SKM-1 treated with dmso at 0.1 percent for 144 hours (cell line): ENCODE measurements around the gene RNF169.
A peak's percentile ranks its signal among the peaks of the same experiment; 100 is the strongest.

ENCODE experiments used
- DNase-seq: peaks from one replicate; lab custom pipeline; 2025; ENCODE audit not compliant: unreplicated experiment; lab: John Stamatoyannopoulos, UW

RNF169 gene, protein sequence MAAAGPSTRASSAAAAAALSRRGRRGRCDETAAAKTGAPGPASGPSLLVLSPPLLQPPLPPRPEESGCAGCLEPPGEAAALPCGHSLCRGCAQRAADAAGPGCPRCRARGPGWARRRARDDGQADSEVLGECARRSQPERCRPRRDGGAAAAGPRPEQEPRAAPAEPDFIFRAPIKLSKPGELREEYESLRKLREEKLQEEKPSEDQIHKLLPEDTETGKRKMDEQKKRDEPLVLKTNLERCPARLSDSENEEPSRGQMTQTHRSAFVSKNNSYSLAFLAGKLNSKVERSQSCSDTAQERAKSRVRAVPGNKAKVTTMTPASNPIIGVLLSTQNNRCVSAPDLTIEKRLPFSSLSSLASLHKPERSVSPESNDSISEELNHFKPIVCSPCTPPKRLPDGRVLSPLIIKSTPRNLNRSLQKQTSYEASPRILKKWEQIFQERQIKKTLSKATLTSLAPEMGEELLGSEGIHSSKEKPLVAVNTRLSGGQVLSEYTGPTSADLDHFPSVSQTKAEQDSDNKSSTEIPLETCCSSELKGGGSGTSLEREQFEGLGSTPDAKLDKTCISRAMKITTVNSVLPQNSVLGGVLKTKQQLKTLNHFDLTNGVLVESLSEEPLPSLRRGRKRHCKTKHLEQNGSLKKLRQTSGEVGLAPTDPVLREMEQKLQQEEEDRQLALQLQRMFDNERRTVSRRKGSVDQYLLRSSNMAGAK

GRCh38 chr11:74748211-74749126 lies at the start of gene RNF169:
Gene RNF169, plus strand, starts transcription at chr11:74748849. Its CDS starts 32 bp downstream, at chr11:74748881.
- DNase-seq: peak; percentile 94

DNA sequence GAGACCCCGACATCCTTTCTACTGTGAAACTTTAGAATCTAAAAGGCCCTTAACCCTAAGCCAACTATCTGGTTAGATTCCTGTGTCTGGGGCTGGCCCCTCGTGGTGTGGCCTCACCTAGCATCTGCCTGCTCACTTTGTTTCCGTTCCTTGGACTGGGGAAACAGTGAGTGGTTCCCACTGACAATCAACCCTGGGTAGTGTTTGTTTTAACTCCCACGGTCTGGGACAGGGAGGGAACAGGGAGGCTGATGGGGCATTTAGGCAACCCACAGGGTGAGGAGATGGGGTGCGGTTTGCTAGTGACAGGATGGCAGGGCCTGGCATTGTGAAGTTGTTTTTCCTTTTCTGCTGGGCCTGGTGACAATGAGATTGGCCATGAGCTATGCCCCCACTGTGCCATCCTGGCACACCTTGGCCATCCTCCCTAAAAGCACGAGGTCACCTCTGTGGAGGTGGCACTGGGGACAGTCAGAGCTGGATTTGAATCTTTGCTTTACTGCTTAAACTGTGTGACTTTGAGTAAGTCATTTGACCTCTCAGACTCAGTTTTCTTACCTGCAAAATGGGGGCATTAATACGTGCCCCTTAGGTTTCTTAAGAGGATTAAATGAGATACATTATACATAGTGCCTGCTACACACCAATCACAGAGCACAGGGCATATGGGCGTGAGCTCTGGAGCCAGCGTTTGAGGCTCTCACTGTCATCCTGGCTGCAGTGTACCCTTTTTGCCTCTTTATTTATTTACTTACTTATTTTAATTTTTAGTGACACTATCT lies 48.8 kb upstream of the RNF169 start:
- DNase-seq: no peak

DNA sequence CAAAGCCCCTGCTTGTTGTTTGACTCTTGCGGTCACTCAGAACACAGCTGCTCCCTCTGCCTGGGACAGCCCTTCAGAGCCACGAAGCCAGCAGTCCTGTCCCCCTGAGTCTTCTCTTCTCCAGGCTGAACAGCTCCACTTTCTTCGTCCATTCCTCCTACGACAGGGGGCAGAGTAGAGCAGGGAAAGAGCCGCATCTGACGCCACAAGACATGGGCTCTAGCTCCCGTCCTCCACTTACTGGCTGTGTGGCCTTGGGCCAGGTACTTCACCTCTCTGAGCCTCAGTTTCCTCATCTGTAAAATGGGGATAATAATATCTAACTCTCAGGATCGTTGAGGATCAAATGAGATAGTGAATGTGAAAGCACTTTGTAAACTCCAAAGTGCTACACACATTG lies 47.3 kb upstream of the RNF169 start:
- DNase-seq: no peak

DNA sequence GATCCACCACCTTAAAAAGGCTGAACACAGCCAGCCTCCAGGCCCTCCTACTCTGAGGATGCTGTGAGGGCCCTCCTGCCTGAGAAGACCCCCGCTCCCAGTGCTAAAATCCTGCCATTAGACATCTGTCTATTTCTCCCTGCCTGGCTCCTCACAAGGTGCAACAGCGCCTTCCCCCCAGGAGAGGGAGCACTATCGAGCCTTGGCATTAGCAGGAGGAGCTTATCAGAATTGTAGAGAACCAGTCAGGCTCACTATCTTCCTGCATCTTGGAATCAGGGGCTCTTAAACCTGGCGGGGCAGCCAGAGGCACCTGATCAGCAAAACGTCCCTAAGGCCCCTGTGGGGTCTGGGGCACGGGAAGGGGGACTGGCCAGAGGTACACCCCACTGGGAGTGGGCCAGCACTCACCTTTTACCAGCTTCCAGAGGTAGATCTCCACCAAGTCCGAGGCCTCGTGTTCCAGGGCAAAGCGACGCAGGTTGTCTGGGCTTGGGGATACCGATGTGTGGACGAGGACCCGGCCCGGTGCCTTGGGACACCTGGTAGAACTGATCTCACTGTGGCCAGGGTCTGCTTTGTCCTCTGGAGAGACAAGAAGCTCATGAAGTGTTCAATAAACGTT lies 46.2 kb upstream of the RNF169 start:
- DNase-seq: peak; percentile 69

- DNase-seq: no peak
Observed at GRCh38 chr11:74703211-74703610, 45.4 kb upstream of the RNF169 start.

- no peak for DNase-seq
Observed at GRCh38 chr11:74707182-74707581, 41.5 kb upstream of the RNF169 start.

DNA sequence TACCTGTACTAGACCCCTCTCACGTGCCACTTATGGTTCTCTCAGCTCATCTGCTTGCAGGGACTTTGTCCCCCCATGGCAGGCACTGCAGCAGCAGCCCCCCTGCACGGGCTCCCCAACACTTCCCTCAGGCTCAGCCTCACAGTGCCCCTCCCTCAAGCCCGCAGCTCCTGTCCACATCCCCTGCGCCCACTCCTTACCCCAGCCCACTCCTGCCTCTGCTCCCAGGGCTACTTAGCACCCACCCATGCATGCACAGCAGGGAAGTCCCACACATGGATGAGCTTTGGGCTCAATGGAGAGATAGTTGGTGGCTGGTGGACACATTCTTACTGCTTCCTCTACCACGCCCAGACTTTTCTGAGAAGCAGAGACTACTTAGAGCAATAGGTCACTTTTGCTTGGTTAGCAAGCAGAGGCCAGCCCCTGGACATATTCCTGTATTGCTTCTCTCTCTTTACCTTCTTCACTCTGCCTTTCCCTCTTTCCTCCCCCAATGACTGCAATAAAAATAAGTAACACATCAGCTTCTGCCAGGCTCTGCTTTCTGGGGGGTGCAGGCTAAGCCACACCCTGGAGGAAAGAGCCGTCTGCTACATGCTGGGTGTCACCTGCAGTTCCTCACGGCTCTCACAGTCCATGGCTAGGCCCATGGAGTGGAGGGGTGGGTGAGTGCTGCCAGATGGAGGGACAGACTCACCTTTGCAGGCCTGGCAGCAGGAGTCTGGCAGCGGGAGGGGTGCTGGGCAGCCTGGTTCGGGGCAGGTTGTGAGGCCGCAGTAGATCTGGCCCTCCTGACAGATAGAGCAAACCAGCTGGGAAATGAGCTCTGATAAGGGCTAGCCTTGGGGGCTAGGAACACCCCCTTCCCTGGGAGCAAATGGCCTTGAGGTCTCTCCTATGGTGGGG lies 40.8 kb upstream of the RNF169 start:
- DNase-seq: no peak

GRCh38 chr11:74709175-74709574 lies 39.5 kb upstream of the RNF169 start:
- DNase-seq: no peak

DNA sequence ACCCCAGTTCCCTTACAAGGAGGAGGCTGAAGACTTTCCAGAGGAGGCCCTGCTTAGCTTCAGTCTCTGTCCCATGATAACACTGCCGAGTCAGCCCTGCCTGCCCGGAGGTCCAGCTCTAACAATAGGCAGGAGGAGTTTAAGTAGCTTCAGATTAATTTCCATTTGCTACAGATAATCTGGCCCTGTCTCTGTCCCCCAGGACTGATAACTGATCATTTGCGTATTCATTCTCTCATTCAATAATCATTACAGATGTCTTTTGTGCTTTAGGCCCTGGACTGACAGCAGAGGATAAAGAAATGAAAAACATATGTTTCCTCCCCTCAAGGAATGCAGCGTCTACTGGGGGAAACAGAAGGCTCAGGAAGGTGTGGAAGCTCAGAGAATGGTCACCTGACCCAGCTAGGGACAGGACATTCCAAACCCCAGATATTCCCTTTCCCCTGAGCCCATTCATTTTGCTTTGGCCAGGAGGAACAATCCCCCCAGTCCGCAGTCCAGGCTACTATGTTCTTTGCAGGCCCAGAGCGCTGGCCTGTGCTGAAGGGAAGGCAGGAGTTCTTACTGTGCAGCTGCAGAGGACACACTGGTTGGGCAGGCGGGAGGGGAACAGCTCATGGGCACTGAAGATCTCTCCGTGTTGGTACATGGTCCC lies 38.2 kb upstream of the RNF169 start:
- DNase-seq: no peak

- no peak for DNase-seq
Observed at GRCh38 chr11:74713686-74714085, 35.0 kb upstream of the RNF169 start.

DNA sequence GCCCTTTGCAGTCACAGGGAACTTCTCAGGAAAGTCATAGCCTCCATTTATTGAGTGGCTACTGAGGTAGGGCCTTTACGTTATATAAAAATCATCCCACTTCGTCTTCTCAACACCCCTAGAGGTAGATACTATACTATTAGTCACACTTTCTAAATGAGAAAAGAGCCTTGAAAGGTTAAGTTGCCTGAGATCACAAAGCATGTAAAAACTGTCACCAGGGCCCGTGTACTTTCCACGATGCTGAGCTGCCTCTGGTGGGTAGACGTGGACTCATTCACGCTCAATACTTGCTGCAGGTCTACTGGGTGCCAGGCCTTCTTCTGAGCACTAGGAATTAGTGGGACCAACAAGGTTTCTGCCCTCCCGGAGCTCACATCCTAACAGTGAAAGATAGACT lies 33.7 kb upstream of the RNF169 start:
- no peak for DNase-seq

DNA sequence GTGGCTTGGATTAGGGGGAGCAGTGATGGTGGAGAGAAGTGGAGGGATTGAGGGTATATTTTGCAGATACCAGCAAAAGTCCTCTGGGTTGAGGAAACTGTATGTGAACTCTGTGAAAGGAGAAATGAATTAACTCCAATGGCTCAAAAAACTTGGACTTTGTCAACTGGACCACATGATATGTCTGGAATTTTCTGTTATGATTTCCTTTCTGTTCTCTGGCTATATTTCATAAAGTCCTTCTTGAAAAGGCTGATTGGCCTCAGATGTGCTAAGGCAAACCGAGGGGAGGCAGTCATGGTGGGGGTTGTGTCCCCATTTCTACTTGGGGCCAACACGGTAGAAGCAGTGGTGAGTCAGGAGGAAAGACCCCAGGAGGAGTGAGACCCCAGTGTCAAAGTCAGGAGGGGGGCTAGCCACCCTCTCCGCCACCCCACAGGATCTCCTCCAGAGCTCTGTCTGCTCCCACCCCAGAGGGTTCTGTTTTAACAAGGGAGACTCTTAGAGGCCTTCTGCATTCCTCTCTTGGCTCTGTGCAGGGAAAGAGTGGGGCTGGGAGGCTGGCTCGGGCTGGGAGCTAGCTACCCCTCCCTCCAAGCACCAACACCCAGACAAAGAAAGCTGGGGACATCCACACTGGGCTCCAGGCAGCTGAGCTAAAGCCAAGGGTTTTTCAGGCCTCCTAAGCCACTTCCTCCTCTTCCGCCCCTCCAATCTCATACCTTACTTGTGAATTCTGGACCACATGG lies 31.3 kb upstream of the RNF169 start:
- DNase-seq: no peak

DNA sequence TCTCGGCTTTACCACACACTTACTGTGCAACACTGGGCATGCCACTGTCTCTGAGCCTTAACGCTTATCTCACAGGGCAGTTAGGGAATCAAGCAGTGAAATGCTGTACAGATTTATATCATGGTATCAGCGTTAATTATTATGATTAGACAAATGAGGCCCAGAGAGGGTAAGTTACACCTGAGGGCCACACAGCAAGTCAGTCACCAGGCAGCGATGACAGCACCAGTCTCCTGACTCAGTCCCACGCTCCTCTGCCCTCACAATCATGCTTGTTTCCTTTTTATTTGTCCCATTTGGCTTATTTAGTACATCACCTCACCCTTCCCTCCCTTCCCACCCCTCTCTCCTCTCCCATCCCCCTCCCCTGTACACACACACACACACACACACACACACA lies 29.6 kb upstream of the RNF169 start:
- DNase-seq: no peak

DNA sequence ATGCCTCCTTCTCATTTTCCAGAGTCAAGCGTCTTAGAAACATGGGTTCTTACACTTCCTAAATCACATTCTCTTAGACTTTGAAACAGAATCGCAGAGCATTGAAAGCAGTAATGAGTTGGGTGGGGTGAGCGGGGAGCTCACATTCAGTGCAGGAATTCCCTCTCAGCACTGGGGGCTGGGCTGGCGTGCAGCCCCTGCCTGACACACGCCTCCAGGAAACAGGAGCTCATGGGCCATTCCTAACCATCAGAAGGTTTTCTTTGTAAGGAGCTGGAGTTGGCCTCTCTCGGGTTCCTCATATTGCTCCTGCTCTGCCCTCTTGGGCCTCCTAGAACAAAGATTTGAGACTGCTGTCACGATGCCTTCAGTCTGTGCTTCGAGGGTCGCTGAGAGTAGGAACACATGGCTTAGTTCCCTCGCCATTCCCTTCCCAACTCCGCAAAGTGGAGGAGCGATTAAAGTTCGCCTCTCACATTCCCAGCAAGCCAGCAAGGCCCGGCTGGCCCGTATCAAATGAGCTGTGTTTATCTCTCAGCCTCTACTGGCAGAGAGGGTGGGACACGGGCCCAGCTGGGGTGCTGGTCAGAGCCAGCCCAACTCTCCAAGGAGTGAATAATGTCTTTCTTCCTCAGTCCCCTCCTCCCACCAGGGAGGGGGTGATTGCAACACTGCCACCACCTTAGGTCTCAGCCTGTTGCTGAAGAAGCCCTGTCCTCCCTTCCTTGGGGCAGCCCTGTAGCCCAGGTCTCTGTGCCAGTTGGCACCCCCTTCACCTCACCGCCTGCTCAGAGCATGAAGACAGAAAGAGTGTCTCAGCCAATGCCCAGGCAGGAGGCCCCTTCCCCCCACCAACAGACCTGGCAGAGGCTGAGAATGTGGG lies 27.8 kb upstream of the RNF169 start:
- DNase-seq: peak; percentile 15

- no peak for DNase-seq
Observed at GRCh38 chr11:74721479-74721835, 27.2 kb upstream of the RNF169 start.

DNA sequence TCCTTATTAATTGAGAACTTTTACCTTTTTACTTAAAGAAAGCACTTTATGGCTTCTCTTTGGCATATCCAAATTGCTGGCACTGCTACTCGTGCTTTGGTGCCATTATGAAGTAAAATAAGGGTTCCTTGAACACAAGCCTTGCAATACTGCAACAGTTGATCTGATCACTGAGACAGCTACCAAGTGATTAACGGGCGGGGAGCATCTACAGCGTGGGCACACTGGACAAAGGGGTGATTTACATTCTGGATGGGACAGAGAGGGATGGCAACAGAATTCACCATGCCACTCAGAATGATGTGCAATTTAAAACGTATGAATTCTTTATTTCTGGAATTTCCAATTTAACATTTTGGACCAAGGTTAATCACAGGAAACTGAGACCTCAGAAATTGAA lies 25.1 kb upstream of the RNF169 start:
- DNase-seq: no peak

GRCh38 chr11:74725701-74726100 lies 22.9 kb upstream of the RNF169 start:
- no peak for DNase-seq
